A204.1 (cell line): ENCODE results near the gene SOX14.

Experiments
- FAIRE-seq: peaks from 2 replicates; lab custom pipeline; 2012; peaks lifted over from hg19 to GRCh38; lab: Jason Lieb, UNC

Gene SOX14

DNA sequence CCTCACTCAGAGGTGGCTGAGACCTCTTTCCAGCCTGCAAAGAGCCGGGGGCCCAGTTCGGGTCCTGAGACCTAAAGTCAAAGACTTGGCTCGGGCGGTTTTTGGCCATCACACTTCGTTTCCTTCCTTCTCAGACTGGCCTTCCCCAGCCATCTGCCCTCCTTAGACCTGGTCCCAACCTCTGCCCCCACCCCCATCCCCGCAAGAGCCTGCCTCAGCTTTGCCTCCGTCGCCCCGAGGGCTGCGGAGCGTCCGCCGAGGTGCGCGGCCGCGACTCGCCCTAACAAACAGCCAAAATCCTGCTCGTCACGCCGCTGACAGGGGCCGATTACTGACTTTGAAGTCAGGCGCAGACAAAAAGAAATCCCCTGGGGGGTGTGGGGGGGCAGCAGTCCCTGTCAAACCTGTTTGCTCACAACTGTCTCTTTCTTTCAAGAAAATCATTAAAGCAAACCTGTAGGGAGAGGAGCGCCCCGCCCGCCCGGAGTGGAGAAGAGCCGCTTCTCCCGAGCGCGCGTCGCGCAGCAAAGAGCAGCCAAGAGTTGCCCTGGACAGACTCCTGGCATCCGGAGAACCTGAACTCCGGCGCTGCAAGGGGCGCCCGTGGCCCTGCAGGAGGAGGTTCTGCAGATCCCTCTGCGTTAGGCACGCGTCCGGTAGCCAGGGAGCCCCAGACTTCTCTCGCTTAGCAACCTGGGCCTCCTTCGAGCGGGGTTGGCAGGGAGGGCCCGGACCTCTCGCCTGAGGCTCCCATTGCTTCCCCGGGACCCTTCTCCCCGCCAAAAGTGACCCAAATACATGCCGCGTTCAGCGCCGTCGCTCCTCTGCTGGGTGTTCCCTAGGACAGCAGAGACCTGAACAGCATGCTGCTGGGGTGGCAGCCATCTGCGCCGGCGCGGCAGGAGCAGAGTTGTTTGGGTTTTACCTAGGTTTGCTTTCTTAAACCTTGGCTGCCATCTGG is 4.5 kb downstream of the SOX14 start:
- no peak for FAIRE-seq

DNA sequence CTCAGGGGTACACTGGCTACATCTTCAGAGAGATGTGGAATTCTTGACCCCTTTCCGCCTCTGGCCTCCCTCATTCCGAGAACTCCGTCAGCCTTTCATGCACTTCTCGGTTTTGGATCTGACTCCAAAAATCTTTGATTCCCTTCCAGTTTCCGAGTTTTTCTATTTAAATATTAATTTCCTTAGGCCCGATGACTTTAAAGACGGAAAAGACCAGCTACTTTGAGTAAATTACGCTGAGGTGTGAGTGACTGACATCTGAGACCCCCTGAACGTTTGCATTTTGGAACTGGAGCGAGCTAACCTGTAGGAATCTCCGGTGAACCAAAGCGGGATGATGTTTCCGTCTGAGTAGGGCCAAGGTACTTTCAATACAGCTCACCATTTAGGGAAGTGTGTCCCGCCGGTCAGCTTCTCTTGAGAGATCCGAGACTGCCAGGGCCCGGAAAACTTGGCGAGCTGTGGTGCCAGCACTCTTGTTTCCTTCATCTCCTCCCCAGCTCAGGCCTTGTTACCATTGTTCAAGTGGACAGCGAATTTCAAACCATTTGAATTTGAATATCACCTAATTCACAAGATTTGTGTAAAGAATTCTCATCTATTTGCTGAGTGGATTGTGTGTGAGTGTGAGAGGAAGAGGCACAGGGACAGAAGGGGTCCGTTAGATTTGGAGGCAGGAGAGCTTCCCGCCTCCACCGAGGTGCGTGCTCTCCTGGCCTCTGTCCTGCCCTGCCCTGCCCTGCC is 5.4 kb downstream of the SOX14 start:
- no peak for FAIRE-seq

DNA sequence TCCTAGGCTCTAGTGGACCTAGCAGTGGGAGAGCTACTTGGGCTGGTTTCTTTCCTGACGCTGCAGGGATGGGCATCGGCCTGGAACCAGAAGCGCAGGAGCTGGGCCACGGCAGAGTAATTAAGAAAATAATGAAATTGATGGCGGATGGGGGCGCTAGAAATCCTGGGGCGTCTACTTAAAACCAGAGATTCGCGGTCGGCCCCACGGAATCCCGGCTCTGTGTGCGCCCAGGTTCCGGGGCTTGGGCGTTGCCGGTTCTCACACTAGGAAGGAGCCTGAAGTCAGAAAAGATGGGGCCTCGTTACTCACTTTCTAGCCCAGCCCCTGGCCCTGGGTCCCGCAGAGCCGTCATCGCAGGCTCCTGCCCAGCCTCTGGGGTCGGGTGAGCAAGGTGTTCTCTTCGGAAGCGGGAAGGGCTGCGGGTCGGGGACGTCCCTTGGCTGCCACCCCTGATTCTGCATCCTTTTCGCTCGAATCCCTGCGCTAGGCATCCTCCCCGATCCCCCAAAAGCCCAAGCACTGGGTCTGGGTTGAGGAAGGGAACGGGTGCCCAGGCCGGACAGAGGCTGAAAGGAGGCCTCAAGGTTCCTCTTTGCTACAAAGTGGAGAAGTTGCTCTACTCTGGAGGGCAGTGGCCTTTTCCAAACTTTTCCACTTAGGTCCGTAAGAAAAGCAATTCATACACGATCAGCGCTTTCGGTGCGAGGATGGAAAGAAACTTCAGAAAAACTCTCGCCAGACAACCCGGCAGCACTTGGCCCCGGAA is 6.1 kb downstream of the SOX14 start:
- FAIRE-seq, result no peak

DNA sequence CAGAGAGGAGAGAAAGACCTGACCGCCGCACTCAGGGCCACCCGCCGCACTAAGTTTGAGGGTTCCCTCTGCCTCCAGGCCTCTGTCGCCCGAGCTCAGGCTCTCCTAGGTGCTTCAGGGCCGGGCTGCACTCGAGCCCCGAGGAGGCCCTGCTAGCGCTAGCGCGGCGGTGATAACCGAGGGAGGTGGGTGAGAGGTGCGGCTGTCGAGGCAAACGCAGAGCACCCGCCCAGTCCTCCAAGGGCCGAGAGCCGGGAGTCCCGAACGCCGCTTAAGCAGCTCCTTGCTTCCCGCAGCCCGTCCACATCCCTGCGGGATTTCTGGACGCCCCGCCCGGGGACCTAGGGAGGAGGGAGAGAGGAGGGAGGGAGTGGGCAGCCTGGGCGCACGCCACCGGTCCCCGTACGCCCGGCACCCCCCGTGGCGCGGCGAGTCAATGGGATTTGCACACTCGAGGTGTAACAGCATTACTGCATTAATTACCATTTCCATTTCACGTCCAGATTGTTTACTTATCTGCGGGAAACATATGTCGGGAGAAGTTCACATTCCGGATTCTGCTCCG is 6.8 kb downstream of the SOX14 start:
- FAIRE-seq, result no peak

DNA sequence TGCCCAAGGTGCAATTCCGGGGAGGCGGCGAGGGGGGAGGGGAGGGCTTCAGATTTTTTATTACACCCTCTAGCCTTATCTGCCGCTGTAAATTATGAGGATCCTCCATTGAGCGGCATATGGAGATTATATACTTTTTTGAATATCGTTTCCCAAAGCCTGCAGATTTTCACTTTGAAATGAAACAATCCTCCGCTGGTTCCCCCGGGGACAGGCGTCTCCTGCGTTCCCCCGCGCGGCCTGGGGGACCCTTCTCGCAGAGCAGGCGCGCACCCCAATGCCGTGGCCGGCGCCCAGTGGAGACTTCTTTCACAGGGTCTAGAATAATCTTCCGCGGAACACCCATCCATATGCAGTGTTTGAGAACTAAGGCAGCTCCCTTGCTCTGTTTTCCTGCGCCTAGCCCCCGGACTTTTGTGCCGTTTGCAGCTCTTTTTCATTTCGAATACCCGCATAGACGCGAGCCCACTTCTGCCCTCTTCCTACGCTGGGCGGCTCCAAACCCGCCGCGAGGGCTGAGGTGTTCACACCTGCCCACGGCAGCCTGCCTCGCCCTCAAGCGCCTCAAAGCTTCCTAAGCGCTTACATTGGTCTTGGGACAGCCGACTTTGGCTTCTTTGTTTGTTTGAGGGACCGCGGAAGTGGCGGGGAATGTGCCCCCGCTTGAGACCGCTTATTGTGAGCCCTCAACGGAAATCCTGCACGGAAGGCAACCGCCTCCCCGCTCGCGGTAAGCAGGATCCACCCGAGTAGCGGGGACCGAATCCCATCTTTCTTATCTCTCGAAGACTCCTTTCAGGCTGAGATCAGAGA is 7.5 kb downstream of the SOX14 start:
- no peak for FAIRE-seq

DNA sequence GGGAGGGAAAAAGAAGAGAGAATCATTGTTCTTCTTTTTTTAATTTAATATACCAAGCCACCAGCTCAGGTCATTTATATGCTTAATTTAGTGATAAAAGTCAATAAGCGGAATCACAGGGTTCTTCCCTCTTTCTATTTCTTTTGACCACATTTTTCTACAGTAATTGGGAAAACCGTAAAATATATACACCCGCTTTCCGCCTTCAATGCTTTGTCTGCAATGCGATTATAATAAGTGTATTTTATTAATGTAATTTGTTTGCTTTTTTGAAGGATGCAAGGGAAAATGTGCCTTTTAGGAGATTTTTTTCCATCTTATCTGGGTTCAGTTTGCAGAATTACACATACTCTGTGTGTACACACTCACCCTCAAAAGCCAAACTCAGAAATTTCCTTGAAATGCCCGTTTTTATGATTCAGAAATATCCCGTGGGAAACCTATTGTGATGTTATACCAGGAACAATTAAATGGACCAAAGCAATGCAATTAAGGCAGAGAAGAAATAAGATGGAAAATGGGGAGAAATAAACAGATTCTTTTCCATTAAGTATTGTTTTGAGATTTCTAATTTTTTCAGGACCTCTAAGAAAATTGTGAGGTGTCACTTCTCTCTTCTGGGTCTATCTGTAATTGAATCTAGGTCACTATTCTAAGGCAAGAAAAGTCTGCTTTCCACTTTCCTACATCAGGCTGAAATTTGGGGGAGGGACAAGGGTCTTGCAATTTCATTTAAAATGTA is 8.3 kb downstream of the SOX14 start:
- no peak for FAIRE-seq

DNA sequence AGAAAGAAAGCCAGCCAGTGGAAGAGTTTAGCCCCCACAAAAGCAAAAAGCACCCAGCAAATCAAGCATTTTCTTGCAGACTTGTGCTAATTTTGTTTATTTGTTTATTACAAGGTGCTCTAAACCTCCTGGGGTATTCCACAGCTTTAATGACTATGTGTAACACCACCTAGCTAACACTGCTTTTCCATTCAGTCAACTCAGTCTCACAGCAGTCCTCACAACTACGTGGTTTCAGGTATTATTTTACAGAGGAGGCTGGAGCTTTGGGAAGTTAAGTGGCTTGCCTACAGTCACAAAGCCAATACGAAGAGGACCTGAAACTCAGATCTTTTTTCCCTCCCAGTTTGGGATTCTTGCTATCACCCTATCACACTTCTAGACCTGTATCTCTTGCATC is 14.8 kb downstream of the SOX14 start:
- no peak for FAIRE-seq

DNA sequence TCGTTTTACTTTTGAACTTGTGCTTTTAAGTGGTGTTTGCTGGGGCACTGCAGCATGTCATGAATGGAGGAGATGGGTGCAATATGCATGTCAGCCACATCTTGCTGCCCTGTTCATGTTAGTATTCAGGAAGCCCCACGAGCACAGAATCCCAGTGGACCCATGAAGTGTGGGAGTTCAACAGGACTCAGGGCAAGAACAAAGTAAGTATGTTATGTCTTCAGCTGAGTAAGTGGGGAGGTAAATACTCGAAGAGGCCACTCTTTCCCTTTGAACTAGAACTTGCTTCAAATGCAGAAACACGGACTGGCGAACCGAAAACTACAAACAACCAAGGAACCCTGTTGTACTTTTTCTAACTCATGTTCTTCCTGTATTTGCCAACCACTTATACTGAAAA is 23.4 kb downstream of the SOX14 start:
- FAIRE-seq, result no peak

DNA sequence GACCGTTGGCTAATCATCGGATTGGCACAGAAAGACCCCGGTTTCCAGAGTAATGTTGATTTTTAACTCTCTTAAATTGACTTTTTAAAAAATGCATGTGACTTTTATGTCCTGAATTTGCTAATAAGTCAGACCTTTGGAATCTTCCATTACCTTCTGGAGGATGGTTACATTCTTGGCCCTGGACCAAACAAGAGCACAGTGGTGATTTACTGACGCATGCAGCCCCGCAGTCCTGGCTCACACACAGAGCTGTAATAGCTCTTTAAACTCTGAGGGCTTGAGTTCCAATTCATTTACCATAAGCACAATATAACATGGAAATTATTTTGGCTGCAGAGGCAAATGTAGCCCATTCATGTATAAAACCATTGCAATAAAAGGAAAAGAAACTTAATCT is 25.1 kb downstream of the SOX14 start:
- no peak for FAIRE-seq

DNA sequence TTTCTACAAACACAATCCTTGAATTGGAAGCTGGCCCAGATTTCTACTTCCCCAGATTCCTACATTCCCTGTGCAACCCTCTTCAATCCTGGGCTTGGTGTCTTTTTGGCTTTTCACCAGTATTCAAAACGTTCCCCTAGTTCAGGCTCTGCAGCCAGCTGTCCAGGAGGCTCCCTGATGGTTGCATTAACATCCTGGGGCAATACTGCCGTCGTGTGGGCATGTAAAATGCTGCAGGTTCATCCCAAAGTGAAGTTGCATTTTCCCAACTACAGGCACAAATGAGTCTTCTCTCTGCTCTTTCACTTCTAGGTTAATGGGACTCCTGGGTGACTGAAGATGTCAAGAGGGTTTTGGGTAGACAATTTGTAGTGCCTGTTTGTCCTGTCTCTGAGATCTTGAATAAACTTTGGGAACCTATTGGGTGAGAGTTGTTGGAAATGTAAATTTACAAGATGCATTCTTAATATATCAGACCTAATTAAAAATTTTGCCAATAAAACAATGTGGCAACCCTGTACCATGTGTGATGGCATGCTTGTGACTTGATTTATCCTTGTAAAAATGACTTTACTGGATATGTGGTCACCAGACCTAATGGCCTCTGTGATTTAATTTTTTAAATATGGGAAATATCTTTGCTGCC is 28.6 kb downstream of the SOX14 start:
- no peak for FAIRE-seq

DNA sequence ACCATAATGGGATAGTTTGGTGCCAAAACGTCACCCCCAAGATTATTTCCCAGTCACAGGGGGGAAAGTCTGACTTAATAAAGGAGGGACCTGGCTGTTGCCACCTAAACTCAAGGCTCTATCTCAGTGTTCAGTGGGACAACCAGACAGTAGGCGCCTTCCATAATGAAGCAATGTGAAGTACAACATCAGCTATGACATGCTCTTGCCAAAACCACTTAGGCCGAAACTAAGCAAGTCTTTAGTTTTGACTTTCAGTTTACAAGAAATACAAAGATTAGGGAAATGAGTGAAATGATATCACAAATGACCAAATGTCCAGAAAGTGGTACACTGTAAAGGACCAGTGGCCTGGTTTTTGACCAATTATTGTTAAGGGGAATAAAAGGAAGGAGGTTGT is 32.9 kb downstream of the SOX14 start:
- no peak for FAIRE-seq

DNA sequence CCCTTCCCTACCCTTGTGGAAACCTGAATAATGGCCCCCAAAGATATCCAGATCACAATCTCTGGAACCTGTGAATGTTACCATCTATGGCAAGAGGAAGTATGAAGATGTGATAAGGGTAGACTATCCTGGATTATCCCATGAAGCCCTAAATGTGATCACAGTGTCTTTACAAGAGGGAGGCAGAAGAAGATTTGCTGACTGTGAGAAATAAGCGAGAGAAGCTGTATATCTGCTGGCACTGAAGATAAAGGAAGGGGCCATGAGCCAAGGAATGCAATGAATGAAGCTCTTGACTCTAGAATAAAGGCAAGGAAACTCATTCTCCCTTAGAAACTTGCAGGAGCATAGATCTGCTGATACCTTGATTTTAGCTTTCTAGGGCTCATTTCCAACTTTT is 39.1 kb downstream of the SOX14 start:
- FAIRE-seq, result no peak

DNA sequence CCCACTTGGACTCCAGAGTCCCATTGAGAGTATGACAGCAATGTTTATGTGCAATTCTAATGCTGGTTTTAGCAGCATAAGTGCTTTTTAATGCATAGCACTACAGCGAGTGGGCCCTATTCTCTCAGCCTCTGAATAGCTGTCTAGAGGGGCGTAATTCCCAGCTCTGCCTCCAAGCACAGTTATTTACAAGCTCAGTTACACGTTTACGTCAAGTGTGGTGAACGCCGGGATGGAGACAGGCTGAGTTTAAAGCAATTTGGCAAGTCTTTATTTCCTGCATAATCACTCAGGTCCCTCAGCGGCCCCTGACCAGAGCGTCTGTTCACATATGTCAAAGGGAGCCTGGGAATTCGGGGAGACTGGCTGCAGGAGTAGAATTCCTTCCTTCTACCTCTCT is 43.9 kb downstream of the SOX14 start:
- FAIRE-seq, result no peak

DNA sequence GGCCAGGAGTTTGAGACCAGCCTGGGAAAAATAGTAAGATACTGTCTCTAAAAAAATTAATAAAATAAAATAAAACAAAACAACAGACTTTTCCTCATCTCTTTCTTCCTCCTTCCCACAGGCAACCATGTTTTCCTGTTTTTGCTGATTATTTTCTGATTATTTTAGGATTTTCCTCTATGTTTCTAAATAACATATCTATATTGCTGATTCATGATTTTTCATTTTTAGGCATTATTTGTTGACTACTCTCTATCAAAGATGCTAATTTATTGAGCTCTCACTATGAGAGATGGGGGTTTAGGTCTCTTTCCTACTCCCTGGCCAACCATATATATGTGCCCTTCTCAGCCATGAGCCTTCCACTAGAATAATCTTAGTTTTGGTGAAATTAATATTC is 45.4 kb downstream of the SOX14 start:
- no peak for FAIRE-seq

DNA sequence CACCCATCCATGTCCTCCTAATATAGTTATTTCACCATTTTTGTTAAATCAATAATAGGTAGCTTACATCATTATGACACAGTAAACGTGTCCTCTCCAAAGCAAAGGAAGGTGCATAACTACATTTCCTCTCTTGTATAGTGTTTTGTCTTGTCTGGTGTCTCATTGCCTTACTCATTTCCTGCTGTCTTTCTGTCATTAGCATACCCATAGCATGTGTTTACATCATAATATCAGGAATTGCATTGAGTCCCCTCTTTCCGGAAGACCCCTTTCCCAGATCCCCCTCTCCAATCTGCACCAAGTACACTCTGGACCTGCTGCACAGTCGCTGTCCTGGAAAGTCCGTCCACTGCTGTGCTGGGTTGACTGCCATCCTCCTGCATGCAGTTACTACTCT is 47.9 kb downstream of the SOX14 start:
- no peak for FAIRE-seq

DNA sequence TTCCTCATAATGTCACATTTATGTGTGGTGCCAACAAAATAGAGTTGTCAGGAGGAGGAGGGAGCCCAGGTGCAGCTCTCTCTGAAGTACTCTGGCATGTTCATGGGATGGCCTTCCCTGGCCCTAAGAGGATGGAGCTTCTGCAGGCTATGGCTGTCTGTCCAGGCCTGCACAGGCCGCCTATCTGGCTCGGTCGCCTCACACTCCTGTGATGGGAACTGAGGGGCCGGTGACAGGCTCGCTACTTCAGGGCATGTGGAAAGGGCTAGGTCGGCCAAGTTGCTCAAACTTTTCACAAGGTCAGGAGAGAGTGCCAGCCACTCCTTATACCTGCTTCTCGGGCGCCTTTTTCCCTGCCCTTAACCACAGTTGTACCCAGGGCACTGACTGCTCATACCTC is 51.1 kb downstream of the SOX14 start:
- no peak for FAIRE-seq
